GM18505 (cell line): Measurements from ENCODE around the gene MB.

Experiments
- ATAC-seq: cut with Tn5 transposase; IDR thresholded peaks from one replicate; pipeline ENCODE4 v1.9.1; 2021; ENCODE audit not compliant: unreplicated experiment
- POLR2A ChIP-seq: IDR thresholded peaks from 4 replicates; pipeline ENCODE4 v1.6.1; 2011; ENCODE audit warnings: borderline replicate concordance; ENCODE audit not compliant: insufficient read depth, insufficient read length; ENCODE audit errors: extremely low read depth

Gene MB

GRCh38 chr22:35589756-35590093, 27.4 kb downstream of the MB start:
- no peak for ATAC-seq
- no peak for TF ChIP-seq POLR2A

- ATAC-seq: no peak
- TF ChIP-seq POLR2A: no peak
These were observed 27.9 kb downstream of the MB start for GRCh38 chr22:35589071-35589755.

GRCh38 chr22:35587896-35588295, 29.2 kb downstream of the MB start:
- TF ChIP-seq POLR2A: no peak
- no peak for ATAC-seq

GRCh38 chr22:35587447-35587870, 29.7 kb downstream of the MB start:
- TF ChIP-seq POLR2A: no peak
- ATAC-seq: no peak

- TF ChIP-seq POLR2A: no peak
- ATAC-seq: no peak
These were observed 30.4 kb downstream of the MB start for GRCh38 chr22:35586771-35587170.

- TF ChIP-seq POLR2A: no peak
- no peak for ATAC-seq
These were observed 34.1 kb downstream of the MB start for GRCh38 chr22:35582861-35583670.

GRCh38 chr22:35582218-35582860, 34.8 kb downstream of the MB start:
- no peak for ATAC-seq
- TF ChIP-seq POLR2A: no peak

GRCh38 chr22:35581023-35581413, 36.1 kb downstream of the MB start:
- no peak for ATAC-seq
- TF ChIP-seq POLR2A: no peak

GRCh38 chr22:35580351-35581022, 36.6 kb downstream of the MB start:
- no peak for ATAC-seq
- TF ChIP-seq POLR2A: no peak

GRCh38 chr22:35578836-35579575, 38.1 kb downstream of the MB start:
- no peak for ATAC-seq

GRCh38 chr22:35577799-35578659, 39.1 kb downstream of the MB start:
- TF ChIP-seq POLR2A: no peak
- ATAC-seq: no peak

More at GRCh38 chr22:35578836-35579575, 38.1 kb downstream of the MB start:
- TF ChIP-seq POLR2A: no peak

- no peak for ATAC-seq
- TF ChIP-seq POLR2A: no peak
These were observed 40.5 kb downstream of the MB start for GRCh38 chr22:35576671-35577070.
